Measurements from ENCODE around the gene CDC7. TPM values are rescaled to one million over a fixed set of nuclear protein-coding genes. Genes with fewer than 3 reads are reported as not detected.
"Not testable (repeated sequence)": the region's sequence is repeated elsewhere in the genome, so short reads cannot be mapped to it uniquely, and the experiment has no call there.

The CDC7 gene
- total RNA-seq, 1 experiment from 2014 or later, result 13.6 TPM

DNA sequence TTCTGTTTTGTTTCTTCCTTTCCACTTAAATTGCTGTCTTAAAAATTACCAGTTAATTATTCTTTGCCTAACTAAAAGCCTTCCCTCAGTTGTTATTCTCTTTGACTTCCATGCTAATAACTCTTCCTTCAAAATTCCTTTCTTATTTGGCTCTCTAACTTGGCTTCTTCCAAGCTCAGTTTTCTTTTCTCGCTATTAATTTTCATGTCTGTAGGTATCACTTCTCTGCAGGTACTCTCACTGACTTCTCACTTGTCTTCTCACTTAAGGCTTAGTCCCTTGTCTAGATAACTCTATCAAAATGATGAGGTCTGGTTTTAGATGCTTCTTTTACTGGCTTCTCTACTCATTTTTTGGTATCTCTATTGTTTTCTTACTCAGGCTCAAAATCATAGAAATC, 10.1 kb downstream of the CDC7 start:
- no peak for DNase-seq (ENCODE audit: low spot score)

DNA sequence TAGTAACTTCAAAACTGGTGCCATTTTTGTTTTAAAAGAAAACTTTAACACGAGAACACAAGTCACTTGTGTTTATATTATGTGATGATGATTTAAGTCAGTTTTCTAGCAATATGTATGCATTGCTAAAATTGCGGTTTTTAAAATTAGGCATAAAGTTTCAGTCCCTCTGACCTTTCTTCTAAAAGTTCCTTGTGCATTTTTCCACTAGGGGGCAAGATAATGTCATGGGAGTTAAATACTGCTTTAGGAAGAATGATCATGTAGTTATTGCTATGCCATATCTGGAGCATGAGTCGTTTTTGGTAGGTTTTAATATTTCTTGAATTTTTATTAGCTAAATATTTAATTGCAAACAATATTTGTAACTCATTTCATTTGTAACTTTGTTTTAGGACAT, 10.7 kb downstream of the CDC7 start:
- DNase-seq (ENCODE audit: low spot score), result peak; percentile 12

- DNase-seq (ENCODE audit: low spot score), result no peak
Observed at GRCh38 chr1:91513160-91513559, 12.5 kb downstream of the CDC7 start.

- no peak for DNase-seq (ENCODE audit: low spot score)
Observed at GRCh38 chr1:91513706-91514105, 13.1 kb downstream of the CDC7 start.

DNA sequence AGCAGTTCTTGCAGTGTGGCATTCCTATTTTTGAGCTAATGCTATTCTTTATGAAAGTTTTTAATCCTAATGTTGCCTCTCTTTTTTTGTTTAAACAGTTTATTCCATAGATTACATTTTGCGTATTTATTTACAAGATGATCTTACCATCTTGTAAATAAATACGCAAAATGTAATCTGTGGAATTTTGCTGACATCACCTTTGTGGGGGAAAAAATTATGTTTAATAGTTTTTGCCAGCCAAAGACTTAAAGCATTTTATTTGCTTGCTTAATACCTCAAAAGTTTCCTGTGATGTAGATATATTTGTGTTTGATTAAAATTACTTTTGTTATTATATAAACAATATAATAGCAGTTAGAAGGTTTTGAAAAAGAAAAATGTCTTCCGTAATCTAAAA, 15.3 kb downstream of the CDC7 start:
- DNase-seq (ENCODE audit: low spot score), result no peak

DNA sequence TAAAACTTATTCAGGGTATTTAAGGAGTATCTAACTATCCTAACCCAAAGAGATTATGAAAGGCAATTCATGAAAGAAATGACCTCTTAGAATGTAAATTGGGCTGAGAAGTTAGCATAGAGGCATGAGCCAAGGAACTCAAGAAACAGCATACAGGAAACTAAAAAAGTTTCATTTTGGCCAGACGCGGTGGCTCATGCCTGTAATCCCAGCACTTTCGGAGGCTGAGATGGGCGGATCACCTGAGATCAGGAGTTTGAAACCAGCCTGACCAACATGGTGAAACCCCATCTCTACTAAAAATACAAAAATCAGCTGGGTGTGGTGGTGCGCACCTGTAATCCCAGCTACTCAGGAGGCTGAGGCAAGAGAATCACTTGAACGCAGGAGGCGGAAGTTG, 16.0 kb downstream of the CDC7 start:
- not testable (repeated sequence) for DNase-seq (ENCODE audit: low spot score)

DNA sequence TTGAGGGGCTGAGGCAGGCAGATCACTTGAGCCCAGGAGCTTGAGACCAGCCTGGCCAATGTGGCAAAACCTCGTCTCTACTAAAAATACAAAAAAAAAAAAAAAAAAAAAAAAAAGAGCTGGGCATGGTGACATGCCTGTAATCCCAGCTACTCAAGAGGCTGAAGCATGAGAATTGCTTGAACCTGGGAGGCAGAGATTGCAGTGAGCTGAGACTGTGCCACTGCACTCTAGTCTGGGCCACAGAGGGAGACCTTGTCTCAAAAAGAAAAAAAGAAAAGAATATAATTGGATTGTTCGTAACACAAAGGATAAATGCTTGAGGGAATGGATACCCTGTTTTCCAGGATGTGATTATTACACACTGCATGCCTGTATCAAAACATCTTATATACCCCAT, 18.5 kb downstream of the CDC7 start:
- DNase-seq (ENCODE audit: low spot score), result not testable (repeated sequence)

DNA sequence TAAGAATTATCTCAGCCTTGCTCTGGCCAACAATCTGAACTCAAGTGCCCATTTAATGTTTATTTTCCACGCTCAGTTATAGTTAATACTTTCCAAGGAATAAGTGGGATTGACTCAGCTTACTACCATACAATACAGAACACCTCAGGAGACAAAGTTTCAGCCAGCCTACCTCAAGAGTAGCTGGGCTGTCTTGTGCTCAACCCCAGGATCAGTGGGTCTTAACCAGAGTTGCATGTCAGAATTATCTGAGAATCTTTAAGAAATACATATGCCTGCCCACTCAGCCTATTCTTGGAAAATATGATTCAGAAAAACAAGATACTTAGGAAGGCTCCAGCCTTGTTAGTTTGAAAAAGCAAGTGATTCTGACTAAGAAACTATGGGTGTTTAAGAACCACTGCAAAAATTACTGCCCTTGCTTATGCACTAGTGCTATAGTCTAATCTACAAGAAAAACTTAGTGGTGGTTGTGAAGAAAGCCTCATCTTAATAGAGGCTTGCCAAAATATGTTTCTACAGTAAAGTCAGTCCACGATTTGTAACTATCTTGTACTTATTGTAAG, 20.4 kb downstream of the CDC7 start:
- no peak for DNase-seq (ENCODE audit: low spot score)

DNA sequence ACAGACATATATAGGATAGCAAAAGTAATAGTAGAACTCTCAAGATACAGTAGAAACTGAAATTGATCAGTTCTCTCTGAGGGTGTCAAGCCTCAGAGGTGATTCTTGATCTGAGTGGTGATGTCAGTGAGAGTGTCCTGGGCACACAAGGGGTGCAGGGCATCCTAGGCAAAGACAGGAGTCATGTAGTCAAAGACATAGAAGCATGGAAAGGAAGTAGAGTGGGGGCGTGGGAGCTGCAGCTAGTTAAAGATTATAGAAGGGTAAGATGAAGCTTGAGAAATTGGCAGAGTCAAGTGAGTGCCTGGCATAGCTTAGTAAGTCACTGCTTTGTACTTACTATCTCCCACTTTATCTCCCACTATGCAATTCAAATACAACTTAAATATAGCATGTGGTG, 22.8 kb downstream of the CDC7 start:
- no peak for DNase-seq (ENCODE audit: low spot score)

- DNase-seq (ENCODE audit: low spot score), result peak; percentile 41
Observed at GRCh38 chr1:91526496-91526895, 25.8 kb downstream of the CDC7 start.

GRCh38 chr1:91527266-91527765, 26.7 kb downstream of the CDC7 start:
- no peak for DNase-seq (ENCODE audit: low spot score)

DNA sequence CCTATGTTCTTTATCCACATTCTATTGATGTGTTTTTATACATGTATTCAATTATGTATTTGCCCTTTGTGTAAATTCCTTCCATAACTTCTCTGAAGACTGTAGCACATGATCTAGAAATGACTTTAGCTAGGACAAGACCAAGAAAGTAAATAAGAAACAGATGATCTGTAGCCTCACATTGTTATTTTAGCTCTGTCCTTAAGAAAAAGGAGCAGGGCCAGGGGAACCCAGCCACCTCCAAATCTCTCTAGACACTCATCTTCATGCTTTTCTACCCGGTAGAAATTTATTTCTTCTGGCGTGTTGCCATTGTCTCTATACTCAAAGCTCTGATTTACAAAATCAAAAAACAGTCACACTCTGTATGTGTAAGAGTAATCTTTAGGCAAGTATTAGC, 27.1 kb downstream of the CDC7 start:
- DNase-seq (ENCODE audit: low spot score), result no peak

GRCh38 chr1:91529856-91530255, 29.2 kb downstream of the CDC7 start:
- DNase-seq (ENCODE audit: low spot score), result peak; percentile 28

- DNase-seq (ENCODE audit: low spot score), result no peak
Observed at GRCh38 chr1:91533361-91534024, 32.8 kb downstream of the CDC7 start.

DNA sequence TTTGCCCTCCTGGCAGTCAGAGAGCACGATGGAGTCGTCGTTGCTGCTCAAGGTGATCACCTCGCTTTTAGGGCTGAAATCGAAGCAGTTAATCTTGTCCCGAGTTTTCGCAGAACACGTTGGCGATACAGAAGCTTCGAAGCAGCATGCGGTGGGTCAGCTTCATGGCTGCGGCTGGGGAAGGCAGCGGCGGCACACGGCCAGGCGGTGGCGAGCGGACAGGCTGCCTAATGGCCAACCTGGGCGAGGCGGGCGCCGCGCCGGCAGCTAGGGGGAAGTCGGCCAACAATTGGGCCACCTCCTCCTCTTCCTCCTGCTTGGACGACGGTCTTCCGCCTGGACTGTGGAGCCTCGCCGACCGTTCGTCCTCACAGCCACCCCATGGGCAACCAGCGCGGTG, 34.8 kb downstream of the CDC7 start:
- no peak for DNase-seq (ENCODE audit: low spot score)

DNA sequence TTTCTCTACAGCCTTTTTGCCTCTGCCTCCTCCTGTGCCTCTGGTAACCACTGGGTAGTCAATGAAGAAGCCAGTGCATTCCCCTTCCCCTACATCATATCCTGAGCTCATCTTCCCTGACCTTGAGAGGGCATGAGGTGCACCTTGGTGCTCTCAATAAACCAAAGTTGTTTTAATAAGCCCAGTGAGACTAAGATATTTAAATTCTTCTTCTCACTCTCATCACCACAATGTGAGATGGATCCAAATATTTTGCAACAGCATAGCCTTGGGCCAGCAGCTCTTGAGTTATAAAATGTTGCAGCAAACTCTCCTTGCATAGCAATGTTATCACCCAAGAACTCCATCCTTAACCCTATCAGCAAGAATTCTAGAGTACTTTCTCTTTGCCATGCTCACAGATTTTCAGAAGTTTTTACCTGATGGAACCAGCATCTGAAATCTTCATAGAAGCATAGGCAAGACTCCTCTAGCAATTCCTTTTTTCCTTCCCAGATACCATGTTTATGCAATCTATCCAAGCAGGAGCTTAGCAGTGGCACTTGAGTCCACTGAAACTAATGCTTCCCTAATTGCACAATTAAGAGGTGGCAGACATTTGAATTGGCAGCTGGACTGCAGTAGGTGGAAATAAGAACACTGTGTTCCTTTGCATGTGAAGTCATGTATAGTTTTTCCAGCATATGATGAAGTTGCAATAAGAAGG, 36.8 kb downstream of the CDC7 start:
- DNase-seq (ENCODE audit: low spot score), result no peak

GRCh38 chr1:91537987-91538304, 37.3 kb downstream of the CDC7 start:
- DNase-seq (ENCODE audit: low spot score), result no peak

GRCh38 chr1:91540910-91541309, 40.3 kb downstream of the CDC7 start:
- no peak for DNase-seq (ENCODE audit: low spot score)

GRCh38 chr1:91541918-91542533, 41.4 kb downstream of the CDC7 start:
- DNase-seq (ENCODE audit: low spot score), result no peak

GRCh38 chr1:91545506-91546300, 45.1 kb downstream of the CDC7 start:
- DNase-seq (ENCODE audit: low spot score), result no peak

DNA sequence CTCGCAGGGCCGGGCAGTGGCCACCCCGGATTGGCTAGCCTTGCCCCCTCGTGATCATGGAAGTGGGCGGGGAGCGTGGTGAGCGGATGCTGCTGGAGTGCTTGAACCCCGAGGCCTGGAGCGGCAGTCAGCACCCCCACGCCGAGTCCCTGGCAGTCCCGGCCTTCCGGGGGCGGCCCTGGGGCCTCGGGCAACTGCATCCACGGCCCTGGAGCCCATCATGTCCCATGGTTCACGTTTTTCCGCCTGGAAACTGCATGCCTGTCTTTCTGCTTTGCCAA, 45.6 kb downstream of the CDC7 start:
- DNase-seq (ENCODE audit: low spot score), result no peak

GRCh38 chr1:91546876-91547275, 46.2 kb downstream of the CDC7 start:
- DNase-seq (ENCODE audit: low spot score), result no peak
